Omental fat pad (tissue), 4 donors: Measurements from ENCODE around the gene CHST8. TPM values are rescaled to one million over a fixed set of nuclear protein-coding genes. Genes with fewer than 3 reads are reported as not detected.

Experiments used
- ATAC-seq: fragments of 150-250 bp; one replicate; pipeline ENCODE4 v1.9.1; 2016; ENCODE audit warnings: mild to moderate bottlenecking, moderate library complexity; ENCODE audit not compliant: low FRiP score
- DNase-seq: peaks from one replicate; pipeline ENCODE4 v3.0.0-alpha.2; 2019; ENCODE audit warnings: low spot score
- total RNA-seq, 4 donors: library from RNA; depleted of rRNA; stranded (reverse); fragments of >200 nt; gene quantifications; one replicate each; pipeline ENCODE4 v1.1.0, GENCODE V29; 2016
- TF ChIP-seq, protein P1 (sequence below), 3 donors: fragments of 450-650 bp; IDR thresholded peaks; one replicate each; pipeline ENCODE4 v1.5.1; 2016 to 2017; ENCODE audit warnings: antibody characterized with exemption in 3 of 3, mild to moderate bottlenecking in 3 of 3, moderate library complexity in 2 of 3

The CHST8 gene
- total RNA-seq, 4 donors from 2014 or later, result 1.3 to 4.8 (median 1.4) TPM; not detected in 1

DNA sequence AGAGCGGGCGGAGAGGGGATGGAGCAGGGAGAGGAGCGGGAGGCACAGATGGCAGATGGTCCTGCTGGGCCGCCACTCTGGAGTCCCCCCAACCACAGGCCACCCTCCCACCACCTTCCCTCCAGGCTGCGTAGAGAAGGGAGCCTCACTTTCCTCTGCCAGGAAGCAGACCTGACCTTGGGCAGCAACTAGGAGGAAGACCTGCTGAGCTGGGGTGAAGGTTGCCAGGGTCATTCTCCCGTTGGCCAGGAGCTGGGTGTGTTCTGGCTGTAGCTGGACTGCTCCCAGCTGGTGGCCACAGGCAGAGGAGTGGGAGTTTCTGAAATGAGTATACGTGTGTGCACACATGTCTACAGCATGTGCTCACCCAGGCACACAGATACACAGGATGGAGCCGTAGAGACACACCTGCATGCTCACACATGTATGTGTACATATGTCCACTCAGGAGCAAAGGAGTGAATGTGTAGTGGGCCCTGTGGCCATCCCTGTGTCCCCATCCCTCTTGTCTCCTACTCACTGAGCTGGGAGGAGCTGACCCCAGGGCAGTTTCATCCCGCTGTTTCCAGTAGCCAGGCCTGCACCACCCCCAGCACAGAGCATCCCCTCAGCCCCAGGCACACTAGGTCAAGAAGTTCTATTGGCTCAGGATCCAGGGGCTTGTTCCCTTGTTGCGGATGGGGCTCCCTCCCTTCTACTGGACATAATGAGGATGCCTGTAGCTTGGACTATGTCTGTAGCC, 53.0 kb downstream of the CHST8 start:
- no peak for DNase-seq
- TF ChIP-seq, protein P1, sequence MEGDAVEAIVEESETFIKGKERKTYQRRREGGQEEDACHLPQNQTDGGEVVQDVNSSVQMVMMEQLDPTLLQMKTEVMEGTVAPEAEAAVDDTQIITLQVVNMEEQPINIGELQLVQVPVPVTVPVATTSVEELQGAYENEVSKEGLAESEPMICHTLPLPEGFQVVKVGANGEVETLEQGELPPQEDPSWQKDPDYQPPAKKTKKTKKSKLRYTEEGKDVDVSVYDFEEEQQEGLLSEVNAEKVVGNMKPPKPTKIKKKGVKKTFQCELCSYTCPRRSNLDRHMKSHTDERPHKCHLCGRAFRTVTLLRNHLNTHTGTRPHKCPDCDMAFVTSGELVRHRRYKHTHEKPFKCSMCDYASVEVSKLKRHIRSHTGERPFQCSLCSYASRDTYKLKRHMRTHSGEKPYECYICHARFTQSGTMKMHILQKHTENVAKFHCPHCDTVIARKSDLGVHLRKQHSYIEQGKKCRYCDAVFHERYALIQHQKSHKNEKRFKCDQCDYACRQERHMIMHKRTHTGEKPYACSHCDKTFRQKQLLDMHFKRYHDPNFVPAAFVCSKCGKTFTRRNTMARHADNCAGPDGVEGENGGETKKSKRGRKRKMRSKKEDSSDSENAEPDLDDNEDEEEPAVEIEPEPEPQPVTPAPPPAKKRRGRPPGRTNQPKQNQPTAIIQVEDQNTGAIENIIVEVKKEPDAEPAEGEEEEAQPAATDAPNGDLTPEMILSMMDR (IDR thresholded peaks at IDR 0.05), result no peak
- no peak for ATAC-seq

GRCh38 chr19:33675501-33676124, 53.9 kb downstream of the CHST8 start:
- ATAC-seq, result no peak
- no peak for DNase-seq
- TF ChIP-seq, protein P1 (IDR thresholded peaks at IDR 0.05), result no peak

- TF ChIP-seq, protein P1 (IDR thresholded peaks at IDR 0.05), result no peak
- DNase-seq (no peak), ATAC-seq (no peak)
Observed at GRCh38 chr19:33676999-33677665, 55.4 kb downstream of the CHST8 start.

DNA sequence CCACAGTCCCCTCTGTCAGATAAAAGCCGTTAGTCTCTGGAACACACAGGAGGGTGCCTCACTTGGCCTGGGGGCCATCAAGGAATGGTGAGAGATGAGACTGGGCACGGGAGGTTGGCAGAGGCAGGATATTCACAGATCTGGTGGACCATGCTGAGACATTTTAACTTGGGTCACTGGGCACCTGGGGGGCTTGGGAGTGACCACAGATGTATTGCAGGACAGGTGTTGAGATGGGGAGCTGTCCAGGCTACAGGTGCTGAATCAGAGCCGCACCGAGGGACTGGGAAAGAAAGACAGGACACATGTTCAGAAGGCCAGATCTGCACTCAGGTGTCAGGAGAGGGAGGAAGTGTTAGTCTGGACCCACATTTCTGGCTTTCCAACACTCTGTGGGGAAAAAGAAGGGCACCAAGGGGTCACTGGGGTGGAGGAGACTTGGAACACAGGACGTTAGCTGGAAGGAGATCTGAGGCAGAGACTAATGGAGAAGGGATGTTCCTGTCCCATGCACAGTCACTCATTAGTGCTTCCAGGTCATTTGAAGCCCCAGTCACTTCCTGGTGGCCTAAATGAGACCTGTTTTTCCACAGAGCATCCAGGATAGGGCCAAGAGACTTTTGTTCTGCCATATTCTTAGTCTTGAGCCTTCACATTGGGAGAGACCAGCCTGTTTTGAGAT, 56.1 kb downstream of the CHST8 start:
- TF ChIP-seq, protein P1 (IDR thresholded peaks at IDR 0.05), result no peak
- ATAC-seq, result no peak
- DNase-seq, result no peak

DNA sequence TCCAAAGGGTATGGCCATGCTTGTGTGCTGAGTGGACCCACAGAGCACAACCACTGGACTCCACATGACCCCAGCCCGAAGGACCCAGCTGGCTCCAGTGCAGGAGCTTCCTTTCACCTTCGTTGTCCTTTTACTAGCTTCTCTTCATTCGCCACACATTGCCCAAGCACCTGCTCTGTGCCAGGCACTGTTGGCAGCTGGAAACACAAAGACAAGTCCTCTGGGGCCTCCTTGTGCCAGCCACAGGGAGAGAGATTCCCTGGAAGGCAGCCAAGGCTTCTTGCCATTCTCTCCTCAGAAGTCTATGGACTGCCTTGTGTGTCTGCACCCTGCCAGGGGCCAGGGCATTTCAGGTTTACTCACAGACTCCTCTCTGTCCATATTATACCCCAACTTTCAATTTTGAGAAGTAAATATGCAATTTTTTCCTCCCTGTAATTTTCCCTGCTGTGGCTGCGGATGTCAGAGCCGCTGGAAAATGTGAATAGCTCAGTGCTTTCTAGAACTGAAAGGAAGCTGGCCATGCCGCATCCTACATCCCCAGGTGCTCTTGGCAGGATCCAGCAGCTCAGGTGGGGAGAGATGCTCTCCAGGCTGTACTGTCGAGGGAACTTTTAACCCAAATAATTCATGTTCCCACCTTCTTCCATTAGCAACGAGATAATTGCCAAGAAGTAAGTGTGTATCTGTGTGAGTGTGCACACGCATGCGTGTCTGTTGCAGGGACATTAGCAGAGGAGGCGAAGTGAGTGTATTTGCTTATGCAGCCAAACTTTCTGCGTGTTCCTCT, 57.2 kb downstream of the CHST8 start:
- DNase-seq (no peak), ATAC-seq (no peak)
- TF ChIP-seq, protein P1 (IDR thresholded peaks at IDR 0.05), result no peak

- no peak for DNase-seq
- ATAC-seq, result no peak
- TF ChIP-seq, protein P1 (IDR thresholded peaks at IDR 0.05), result no peak
Observed at GRCh38 chr19:33679696-33680095, 57.9 kb downstream of the CHST8 start.
